GM21360 (cell line): Measurements from ENCODE around the gene STEAP1B.
"Not testable (repeated sequence)": the region's sequence is repeated elsewhere in the genome, so short reads cannot be mapped to it uniquely, and the experiment has no call there.

Experiments
- ATAC-seq: cut with Tn5 transposase; IDR thresholded peaks from one replicate; pipeline ENCODE4 v1.9.1; 2021; ENCODE audit warnings: mild to moderate bottlenecking, moderate library complexity; ENCODE audit not compliant: unreplicated experiment

Gene STEAP1B

GRCh38 chr7:22433165-22433700, 66.8 kb downstream of the STEAP1B start:
- not testable (repeated sequence) for ATAC-seq

GRCh38 chr7:22432203-22432718, 67.7 kb downstream of the STEAP1B start:
- no peak for ATAC-seq

GRCh38 chr7:22430457-22430856, 69.5 kb downstream of the STEAP1B start:
- ATAC-seq = no peak

GRCh38 chr7:22429386-22429785, 70.6 kb downstream of the STEAP1B start:
- ATAC-seq = no peak

DNA sequence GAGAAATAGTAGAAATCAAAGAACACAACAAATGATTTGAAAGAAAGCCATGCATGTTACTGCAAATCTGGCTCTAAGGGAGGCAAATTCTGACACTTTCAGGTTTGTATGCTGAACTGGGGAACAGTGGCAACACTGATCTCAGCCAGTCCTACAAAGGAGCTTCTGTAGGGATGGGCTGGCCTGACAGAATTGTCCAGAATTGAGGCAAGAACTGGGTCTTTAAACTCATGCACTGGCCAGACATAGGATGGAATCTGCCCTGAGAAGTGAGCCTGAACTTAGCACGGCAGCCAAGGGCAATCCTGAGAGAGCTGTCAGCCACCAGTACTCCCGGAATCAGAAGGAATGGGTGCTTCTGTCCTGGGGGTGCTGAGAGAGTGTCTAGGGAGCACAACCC, 72.1 kb downstream of the STEAP1B start:
- no peak for ATAC-seq

- ATAC-seq = no peak
These were observed 72.9 kb downstream of the STEAP1B start for GRCh38 chr7:22427104-22427503.

- ATAC-seq = peak; percentile 63
These were observed 73.4 kb downstream of the STEAP1B start for GRCh38 chr7:22426463-22427094.

GRCh38 chr7:22425361-22425760, 74.6 kb downstream of the STEAP1B start:
- no peak for ATAC-seq

DNA sequence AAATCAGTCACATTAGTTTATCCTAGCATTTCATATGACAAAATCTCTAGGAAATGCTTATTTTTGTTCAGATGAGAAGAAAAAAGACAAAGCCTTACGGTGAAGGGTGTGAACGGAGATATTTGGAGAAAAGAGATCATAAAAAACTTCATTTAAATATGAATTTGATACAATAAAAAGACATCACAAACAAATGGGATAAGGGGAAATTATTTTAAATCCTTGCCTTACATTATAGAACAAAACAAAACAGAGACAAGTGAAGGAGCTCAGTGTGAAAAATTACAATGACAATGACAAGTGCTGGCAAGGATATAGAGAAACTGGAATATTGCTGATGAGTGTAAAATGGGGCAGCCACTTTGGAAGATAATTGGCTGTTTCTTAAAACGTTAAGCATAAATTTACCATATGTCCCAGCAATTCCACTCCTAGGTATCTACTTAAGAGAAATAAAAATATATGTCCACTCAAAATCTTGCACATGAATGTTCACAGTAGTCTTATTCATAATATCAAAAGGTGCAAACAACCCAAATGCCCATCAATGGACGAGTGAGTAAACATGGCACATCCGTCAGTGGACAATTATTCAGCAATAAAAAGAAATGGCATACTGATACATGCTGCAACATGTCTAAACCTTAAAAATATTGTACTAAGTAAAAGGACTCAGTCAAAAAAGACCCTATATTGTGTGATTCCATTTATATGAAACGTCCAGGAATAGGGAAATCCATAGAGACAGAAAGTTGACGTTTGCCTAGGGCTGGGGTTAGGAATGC, 77.0 kb downstream of the STEAP1B start:
- ATAC-seq = no peak

- no peak for ATAC-seq
These were observed 78.9 kb downstream of the STEAP1B start for GRCh38 chr7:22420973-22421635.

DNA sequence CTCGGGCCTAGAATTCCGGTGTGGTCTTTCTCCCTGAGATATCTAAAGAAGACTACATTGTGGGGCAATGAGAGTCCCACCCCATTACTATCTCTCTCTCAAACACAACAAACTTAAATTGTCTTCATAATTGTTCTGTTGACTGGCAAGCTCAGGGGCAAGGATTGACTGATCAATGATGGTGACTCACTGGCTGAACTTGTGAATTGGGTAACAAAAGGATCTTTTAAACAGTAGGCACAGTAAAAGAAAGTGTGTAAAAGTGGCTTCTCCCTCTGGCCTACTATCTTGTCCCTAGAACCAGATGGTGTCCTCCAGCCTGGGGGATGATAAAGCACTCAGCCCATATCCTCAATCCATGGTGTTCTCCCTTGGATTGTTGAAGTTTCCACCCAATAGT, 80.0 kb downstream of the STEAP1B start:
- no peak for ATAC-seq

DNA sequence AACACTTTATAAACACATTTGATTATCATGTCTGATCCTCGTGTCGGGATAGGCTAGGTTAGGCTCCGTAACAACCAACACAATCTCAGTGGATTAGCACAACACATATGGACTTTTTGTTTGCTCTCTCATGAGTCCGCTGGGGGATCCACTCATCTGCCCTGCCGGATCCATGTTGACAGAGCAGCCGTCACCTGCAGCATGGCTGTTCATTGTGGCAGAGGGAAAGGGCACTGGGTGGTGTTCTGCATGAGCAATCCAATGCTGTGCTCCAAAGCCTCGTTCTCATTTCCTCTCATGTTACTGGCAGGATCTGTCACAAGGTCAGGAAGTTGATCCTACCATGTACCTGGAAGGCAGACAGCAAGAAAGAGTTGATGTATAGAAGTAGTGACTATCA, 80.5 kb downstream of the STEAP1B start:
- no peak for ATAC-seq

DNA sequence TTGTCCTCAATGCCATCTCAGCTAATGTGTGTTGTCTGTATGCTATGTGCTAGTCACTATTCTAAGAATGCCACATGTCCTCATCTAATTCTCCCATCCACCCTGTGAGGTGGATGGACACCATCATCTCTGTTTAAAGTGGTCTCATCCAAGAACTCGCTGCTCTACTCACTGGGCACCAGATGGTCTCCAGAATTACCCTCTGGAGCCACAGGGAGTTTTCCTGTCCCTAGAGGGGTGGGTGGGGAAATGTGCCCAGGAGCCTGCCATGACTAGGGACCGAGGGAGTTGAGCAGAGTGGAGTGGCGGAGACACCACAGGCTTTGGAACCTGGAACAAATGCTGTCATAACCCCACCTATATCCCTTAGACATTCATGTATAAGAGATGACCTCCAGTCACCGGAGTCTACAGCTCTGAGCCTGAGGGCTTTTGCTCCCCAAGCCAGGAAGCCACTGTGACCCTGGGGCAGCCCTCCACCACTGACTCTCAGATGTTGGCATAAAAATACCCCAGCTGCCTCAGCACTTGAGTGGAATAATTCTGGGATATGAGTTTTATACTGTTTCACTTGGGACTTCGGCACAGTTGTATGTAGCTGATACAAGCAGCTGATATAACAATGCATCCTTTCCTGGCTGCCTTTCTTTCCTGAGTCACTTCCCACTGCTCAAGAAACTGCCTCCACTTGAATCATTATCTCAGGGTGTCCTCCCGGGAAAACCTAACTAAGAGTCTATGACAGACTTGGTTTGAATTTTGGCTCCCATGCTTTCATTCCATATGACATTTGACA, 81.5 kb downstream of the STEAP1B start:
- no peak for ATAC-seq

- no peak for ATAC-seq
These were observed 82.1 kb downstream of the STEAP1B start for GRCh38 chr7:22417841-22418240.

- no peak for ATAC-seq
These were observed 82.6 kb downstream of the STEAP1B start for GRCh38 chr7:22417349-22417748.

DNA sequence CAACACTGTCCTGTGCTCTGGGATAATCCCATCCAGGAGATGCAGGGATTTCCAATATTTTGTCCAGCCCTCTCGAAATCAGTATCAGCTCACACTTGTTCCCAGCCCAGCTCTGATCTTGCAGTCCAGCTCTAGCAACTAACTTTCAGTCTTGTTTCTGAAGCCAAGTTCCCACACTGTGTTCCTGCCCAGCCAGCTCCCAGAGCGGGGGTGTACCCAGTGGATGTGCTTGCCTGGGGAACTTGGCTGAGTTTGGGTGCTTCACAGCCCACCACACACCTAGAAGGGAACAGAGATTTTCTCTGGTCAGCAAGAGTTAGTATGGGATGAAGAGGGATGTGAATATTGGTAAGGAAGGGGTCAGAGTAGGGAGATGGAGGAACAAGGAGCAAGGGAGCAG, 85.6 kb downstream of the STEAP1B start:
- no peak for ATAC-seq

DNA sequence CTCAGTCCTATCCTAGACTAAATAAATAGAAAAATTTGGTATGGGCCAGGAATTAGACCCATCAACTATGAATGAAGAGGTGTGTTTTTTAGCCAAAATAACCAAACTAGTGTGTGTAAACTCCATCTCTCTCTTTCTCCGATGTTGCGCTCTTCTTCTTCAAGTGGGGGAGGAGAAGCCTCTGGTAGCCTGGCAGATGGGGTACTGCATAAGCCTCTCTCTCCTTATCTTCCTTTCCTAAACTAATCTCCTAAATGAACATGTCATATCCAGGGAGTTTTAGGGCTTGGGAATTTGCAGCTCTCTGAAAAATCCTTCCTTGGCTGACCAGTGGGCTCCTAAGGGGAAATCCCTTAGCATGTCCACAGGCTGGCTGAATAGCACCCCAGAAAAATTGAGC, 86.8 kb downstream of the STEAP1B start:
- ATAC-seq = no peak

DNA sequence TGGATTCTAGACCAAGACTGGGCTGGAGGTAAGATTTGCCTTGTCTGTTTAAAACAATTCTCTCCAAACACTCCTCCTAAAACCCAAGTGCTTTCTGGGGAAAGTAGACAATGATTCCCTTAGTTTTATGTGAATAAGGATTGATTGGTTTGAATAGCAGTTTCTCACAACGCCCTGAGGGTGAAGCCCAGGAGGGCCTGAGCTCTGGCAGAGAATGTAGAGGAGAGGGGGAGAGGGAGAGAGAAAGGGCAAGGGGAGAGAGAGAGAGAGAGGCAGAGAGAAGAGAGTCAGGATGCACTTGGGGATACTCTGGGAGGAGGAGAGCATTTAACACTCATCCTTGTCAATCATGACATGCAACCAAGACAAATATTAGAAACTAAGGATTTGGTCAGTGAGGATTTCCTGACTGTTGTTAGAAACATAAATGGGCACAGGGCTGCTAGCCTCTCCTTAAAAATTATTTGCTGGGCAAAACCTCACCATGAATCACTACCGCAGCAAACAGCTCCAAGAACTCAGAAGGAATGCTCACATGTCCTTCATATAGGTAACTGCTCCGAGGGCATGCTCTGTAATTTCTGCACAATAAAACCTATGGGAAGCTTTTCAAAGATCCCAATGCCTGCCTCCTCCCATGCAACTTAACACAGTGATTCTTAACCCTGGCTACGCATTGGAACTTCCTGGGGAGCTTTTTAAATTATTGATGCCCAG, 87.9 kb downstream of the STEAP1B start:
- no peak for ATAC-seq

GRCh38 chr7:22406715-22407114, 93.3 kb downstream of the STEAP1B start:
- ATAC-seq = no peak

- ATAC-seq = no peak
These were observed 95.5 kb downstream of the STEAP1B start for GRCh38 chr7:22404421-22405023.
